DMS153 treated with DMSO at 0.1 percent for 48 hours (cell line): ENCODE results near the gene ZNF711.
A peak's percentile ranks its signal among the peaks of the same experiment; 100 is the strongest.
"Not testable (repeated sequence)": the region's sequence is repeated elsewhere in the genome, so short reads cannot be mapped to it uniquely, and the experiment has no call there.

ENCODE experiments used
- DNase-seq: peaks from one replicate; lab custom pipeline; 2025; ENCODE audit not compliant: unreplicated experiment; lab: John Stamatoyannopoulos, UW

ZNF711 gene

GRCh38 chrX:85243761-85244449, at the start of gene ZNF711, which contains the start of gene SATL1:
ZNF711 (plus strand) TSS chrX:85243991; CDS start chrX:85247573, 3,582 bp downstream.
SATL1 (minus strand) TSS chrX:85243779; CDS start chrX:85108968, 134,811 bp downstream.
- peak; percentile 39 for DNase-seq

GRCh38 chrX:85196319-85196718, 47.5 kb upstream of the ZNF711 start:
- DNase-seq, result no peak

- DNase-seq, result no peak
Measured at GRCh38 chrX:85203461-85203970, 40.3 kb upstream of the ZNF711 start.

- DNase-seq, result no peak
Measured at GRCh38 chrX:85213792-85214530, 29.8 kb upstream of the ZNF711 start.

- no peak for DNase-seq
Measured at GRCh38 chrX:85215946-85216345, 27.8 kb upstream of the ZNF711 start.

- DNase-seq, result no peak
Measured at GRCh38 chrX:85221361-85221760, 22.4 kb upstream of the ZNF711 start.

- DNase-seq, result no peak
Measured at GRCh38 chrX:85223359-85223758, 20.4 kb upstream of the ZNF711 start.

- no peak for DNase-seq
Measured at GRCh38 chrX:85243155-85243554, 636 bp upstream of the ZNF711 start.

- DNase-seq, result no peak
Measured at GRCh38 chrX:85244450-85245211, 840 bp downstream of the ZNF711 start.

- DNase-seq, result not testable (repeated sequence)
Measured at GRCh38 chrX:85285286-85285685, 41.5 kb downstream of the ZNF711 start.

- DNase-seq, result no peak
Measured at GRCh38 chrX:85288992-85289723, 45.4 kb downstream of the ZNF711 start.

GRCh38 chrX:85303544-85303943, 59.8 kb downstream of the ZNF711 start:
- no peak for DNase-seq

- no peak for DNase-seq
Measured at GRCh38 chrX:85309717-85310116, 65.9 kb downstream of the ZNF711 start.

- not testable (repeated sequence) for DNase-seq
Measured at GRCh38 chrX:85311348-85311747, 67.6 kb downstream of the ZNF711 start.
